Left ventricle myocardium inferior (tissue), 1 donor: ENCODE data around the gene EGR4. TPM values are rescaled to one million over a fixed set of nuclear protein-coding genes. Genes with fewer than 3 reads are reported as not detected.
A peak's percentile ranks its signal among the peaks of the same experiment; 100 is the strongest.

Source experiments
- DNase-seq: peaks from one replicate; pipeline ENCODE4 v3.0.0-alpha.2; 2020
- H3K27ac ChIP-seq: fragments of 200-600 bp; replicated peaks from 2 replicates; pipeline ENCODE4 v1.8.0; 2021
- H3K27me3 ChIP-seq: fragments of 200-600 bp; 2 replicates; pipeline ENCODE4 v1.8.0; 2021; ENCODE audit warnings: low read depth
- H3K36me3 ChIP-seq: fragments of 200-600 bp; 2 replicates; pipeline ENCODE4 v1.8.0; 2021
- H3K4me1 ChIP-seq: fragments of 200-600 bp; 2 replicates; pipeline ENCODE4 v1.8.0; 2021
- H3K4me3 ChIP-seq: fragments of 200-600 bp; 2 replicates; pipeline ENCODE4 v1.8.0; 2021; ENCODE audit warnings: mild to moderate bottlenecking, moderate library complexity
- H3K9me3 ChIP-seq: fragments of 200-600 bp; replicated peaks from 2 replicates; pipeline ENCODE4 v1.8.0; 2021
- intact Hi-C: fragments of 100-400 bp; cut with micrococcal nuclease; formaldehyde crosslinking; loops from one replicate; pipeline ENCODE4 v1.11.0; 2022
- total RNA-seq: library from RNA; stranded (reverse); fragmentation: NEBNext Ultra II Directional; extraction: Animal tissue kit (Norgen Biotek cat#: 25700); gene quantifications from one replicate; pipeline ENCODE4 v1.2.1, GENCODE V29; 2021
- TF ChIP-seq, protein P1 (sequence below): fragments of 200-600 bp; IDR thresholded peaks from 2 replicates; pipeline ENCODE4 v1.8.0; 2021; ENCODE audit warnings: antibody characterized with exemption, mild to moderate bottlenecking, borderline replicate concordance
- donor health status: DM: no; HTN: yes; CAD: no; lungs with severe emphysema.

The EGR4 gene
- total RNA-seq, 1 donor from 2014 or later, result not detected

DNA sequence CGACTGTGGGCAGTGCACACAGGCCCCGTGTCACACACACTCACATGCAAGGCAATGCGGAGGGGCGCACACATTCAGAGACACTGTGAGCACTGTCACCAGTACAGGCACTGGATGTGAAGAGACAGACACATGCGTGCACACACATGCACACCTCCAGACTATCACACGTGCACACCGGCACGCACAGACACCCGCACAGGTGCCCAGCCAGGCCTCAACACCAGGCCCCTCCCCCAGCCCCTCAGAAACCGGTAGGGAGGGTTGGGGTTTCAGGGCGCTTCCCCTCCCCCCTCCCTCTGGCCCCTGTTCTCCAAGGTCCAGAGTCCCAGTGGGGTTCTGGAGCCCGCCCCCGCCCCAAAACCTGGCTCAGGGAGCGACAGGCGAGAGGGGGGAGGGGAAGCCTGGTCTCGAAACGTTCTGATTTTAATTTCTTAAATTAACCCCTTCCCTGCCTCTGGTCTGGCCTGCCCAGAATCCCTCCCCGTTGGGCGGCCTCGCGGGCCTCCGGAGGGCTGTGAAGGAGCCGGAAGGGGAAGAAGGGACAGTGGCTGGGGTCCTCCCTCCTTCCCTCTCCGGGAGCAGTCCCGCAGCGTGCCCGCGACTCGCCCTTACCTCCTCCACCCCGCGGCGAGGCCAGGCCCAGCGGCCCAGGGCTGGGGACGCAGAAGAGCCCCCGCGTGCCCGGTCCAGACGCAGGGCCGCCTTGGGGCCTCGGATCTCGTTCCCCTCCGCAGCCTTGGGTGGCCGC is 9.6 kb downstream of the EGR4 start:
- no peaks in the 10 kb centered on the region for H3K9me3 ChIP-seq
- TF ChIP-seq, protein P1, sequence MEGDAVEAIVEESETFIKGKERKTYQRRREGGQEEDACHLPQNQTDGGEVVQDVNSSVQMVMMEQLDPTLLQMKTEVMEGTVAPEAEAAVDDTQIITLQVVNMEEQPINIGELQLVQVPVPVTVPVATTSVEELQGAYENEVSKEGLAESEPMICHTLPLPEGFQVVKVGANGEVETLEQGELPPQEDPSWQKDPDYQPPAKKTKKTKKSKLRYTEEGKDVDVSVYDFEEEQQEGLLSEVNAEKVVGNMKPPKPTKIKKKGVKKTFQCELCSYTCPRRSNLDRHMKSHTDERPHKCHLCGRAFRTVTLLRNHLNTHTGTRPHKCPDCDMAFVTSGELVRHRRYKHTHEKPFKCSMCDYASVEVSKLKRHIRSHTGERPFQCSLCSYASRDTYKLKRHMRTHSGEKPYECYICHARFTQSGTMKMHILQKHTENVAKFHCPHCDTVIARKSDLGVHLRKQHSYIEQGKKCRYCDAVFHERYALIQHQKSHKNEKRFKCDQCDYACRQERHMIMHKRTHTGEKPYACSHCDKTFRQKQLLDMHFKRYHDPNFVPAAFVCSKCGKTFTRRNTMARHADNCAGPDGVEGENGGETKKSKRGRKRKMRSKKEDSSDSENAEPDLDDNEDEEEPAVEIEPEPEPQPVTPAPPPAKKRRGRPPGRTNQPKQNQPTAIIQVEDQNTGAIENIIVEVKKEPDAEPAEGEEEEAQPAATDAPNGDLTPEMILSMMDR, result no peak
- no peak overlapping the region for H3K27ac ChIP-seq
- intact Hi-C loops, result no loop called here
- peak overlapping the region; percentile 79 for H3K4me3 ChIP-seq
- peaks cover 19% of the 10 kb centered on the region for H3K4me1 ChIP-seq
- no peaks in the 10 kb centered on the region for H3K36me3 ChIP-seq
- no peak for DNase-seq
- H3K27me3 ChIP-seq, result peaks cover 56% of the 10 kb centered on the region

DNA sequence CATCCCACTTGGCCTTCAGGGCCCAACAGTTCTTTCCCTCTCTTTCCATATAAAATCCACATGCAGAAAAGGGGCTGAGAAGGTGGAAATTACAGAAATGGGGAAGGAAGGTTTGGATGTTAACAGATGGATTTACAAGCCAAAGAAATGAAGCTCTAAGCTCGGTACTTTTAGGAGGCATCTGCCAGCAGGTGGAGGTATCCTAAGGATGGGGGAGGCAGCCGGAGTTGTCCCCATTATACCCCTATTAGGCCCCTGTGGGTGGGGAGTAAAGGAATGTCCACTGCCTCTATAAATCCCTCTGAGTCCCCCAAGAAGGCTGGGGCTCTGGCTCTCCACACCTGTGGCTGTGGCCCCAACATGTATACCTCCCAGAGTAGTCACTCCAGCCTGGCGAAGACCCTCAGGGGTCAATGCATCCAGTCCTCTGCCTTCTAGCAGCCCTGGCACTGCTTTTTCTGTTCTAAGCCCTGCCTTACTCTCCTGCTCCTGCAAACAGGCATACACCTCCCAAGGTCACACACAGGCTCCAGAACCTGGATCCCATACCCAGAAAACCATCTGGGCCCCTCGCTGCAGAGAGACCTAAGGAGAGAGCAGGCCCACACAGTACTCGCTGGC is 10.3 kb downstream of the EGR4 start:
- Histone ChIP-seq H3K9me3 (no peaks in the 10 kb centered on the region), H3K27ac (no peak overlapping the region), H3K4me1 (peaks cover 19% of the 10 kb centered on the region), H3K36me3 (no peaks in the 10 kb centered on the region), H3K4me3 (peak overlapping the region; percentile 79), H3K27me3 (peaks cover 51% of the 10 kb centered on the region)
- TF ChIP-seq, protein P1, result no peak
- intact Hi-C loops, result no loop called here
- DNase-seq, result no peak

DNA sequence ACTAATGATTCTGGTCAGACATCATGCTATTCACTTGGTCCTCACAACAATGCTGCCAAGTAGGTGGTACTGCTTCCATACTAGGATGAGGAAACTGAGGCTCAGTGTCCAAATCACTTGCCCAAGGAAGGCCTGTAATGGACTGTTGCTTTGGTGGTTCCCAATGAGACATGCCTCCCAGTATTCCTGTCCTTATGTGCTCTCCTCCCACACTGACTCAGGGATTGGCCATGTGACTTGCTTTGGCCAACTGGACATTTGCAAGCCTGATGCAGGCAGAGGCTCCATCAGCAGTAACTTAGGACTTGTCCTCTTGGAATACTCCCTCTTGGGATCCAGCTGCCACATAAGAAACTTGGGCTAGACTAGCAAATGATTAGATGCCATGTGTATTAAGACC is 12.1 kb downstream of the EGR4 start:
- peaks cover 33% of the 10 kb centered on the region for H3K27me3 ChIP-seq
- DNase-seq, result no peak
- intact Hi-C loops, result no loop called here
- H3K4me3 ChIP-seq, result no peak overlapping the region
- peaks cover 19% of the 10 kb centered on the region for H3K4me1 ChIP-seq
- H3K9me3 ChIP-seq, result no peaks in the 10 kb centered on the region
- no peak overlapping the region for H3K27ac ChIP-seq
- TF ChIP-seq, protein P1, result no peak
- no peaks in the 10 kb centered on the region for H3K36me3 ChIP-seq

DNA sequence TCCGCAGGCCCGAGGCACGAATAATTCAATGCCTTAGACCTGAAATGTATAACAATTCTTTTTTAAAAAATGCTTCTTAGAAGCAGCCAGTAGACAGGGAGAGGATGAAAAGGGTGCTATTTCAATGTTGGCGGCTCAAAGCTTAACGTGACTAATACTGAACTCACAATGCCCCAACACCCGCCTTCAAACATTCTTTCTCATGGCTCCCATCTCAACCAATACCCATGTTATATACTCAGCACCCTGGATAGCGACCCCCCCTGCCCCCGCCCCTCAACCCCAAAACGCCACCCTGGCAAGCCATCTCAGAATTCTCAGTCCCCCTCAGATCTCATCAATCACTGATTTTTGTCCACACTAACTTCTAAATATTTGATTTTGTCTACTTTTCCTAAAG is 13.5 kb downstream of the EGR4 start:
- DNase-seq, result no peak

DNA sequence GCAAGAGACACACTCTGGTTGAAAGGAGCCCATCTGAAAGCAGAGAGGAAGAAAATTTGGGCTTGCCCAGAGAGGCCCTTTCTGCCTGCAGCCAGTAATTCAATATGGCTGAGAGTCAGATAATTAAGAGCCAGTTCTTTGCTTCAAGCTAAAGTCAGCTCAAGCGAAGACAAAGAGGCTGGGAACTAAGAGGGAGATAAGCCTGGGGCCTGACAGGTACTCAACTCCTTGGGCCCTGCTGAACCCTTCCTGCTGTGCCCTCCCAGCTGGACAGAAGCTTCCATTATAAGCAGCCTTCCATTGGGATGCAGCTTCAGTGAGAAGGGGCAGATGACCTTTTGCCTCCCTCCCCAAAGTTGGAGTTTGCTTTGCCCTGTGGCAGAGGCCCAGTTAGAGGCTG is 21.1 kb downstream of the EGR4 start:
- no peak for DNase-seq
- Histone ChIP-seq H3K27ac (no peak overlapping the region), H3K27me3 (peaks cover 48% of the 10 kb centered on the region), H3K4me3 (no peak overlapping the region), H3K4me1 (peaks cover 8% of the 10 kb centered on the region), H3K36me3 (no peaks in the 10 kb centered on the region), H3K9me3 (peaks cover 9% of the 10 kb centered on the region)
- intact Hi-C loops, result no loop called here
- TF ChIP-seq, protein P1, result no peak

More for the DNA sequence above, 13.5 kb downstream of the EGR4 start:
- H3K9me3 ChIP-seq, result no peaks in the 10 kb centered on the region
- no peak overlapping the region for H3K27ac ChIP-seq
- H3K4me1 ChIP-seq, result peaks cover 14% of the 10 kb centered on the region
- no peak overlapping the region for H3K4me3 ChIP-seq
- TF ChIP-seq, protein P1, result no peak
- H3K36me3 ChIP-seq, result no peaks in the 10 kb centered on the region
- peaks cover 19% of the 10 kb centered on the region for H3K27me3 ChIP-seq
- intact Hi-C loops, result no loop called here
